GM21717 (cell line): ENCODE data around the gene JARID2.
"Not testable (repeated sequence)": the region's sequence is repeated elsewhere in the genome, so short reads cannot be mapped to it uniquely, and the experiment has no call there.

ENCODE experiments used
- ATAC-seq: cut with Tn5 transposase; IDR thresholded peaks from one replicate; pipeline ENCODE4 v1.9.1; 2021; ENCODE audit warnings: mild to moderate bottlenecking, moderate library complexity; ENCODE audit not compliant: unreplicated experiment

Gene JARID2

GRCh38 chr6:15527838-15528617, 282.2 kb downstream of the JARID2 start:
- ATAC-seq = no peak

GRCh38 chr6:15528870-15529269, 283.0 kb downstream of the JARID2 start:
- no peak for ATAC-seq

- ATAC-seq = no peak
Measured at GRCh38 chr6:15530411-15530810, 284.5 kb downstream of the JARID2 start.

- ATAC-seq = no peak
Measured at GRCh38 chr6:15531973-15532372, 286.1 kb downstream of the JARID2 start.

- no peak for ATAC-seq
Measured at GRCh38 chr6:15533379-15534026, 287.6 kb downstream of the JARID2 start.

- no peak for ATAC-seq
Measured at GRCh38 chr6:15534974-15535373, 289.1 kb downstream of the JARID2 start.

GRCh38 chr6:15535495-15536197, 289.8 kb downstream of the JARID2 start:
- ATAC-seq = no peak

- ATAC-seq = no peak
Measured at GRCh38 chr6:15536198-15536955, 290.5 kb downstream of the JARID2 start.

- ATAC-seq = no peak
Measured at GRCh38 chr6:15538106-15538505, 292.2 kb downstream of the JARID2 start.

- ATAC-seq = no peak
Measured at GRCh38 chr6:15538766-15539495, 293.1 kb downstream of the JARID2 start.

GRCh38 chr6:15539722-15540270, 293.9 kb downstream of the JARID2 start:
- ATAC-seq = no peak

- ATAC-seq = not testable (repeated sequence)
Measured at GRCh38 chr6:15543332-15543917, 297.6 kb downstream of the JARID2 start.

- no peak for ATAC-seq
Measured at GRCh38 chr6:15544321-15544900, 298.5 kb downstream of the JARID2 start.

GRCh38 chr6:15546591-15546990, 300.7 kb downstream of the JARID2 start:
- no peak for ATAC-seq

GRCh38 chr6:15547400-15547799, 301.5 kb downstream of the JARID2 start:
- ATAC-seq = no peak

- ATAC-seq = no peak
Measured at GRCh38 chr6:15549371-15549770, 303.5 kb downstream of the JARID2 start.

- ATAC-seq = no peak
Measured at GRCh38 chr6:15550546-15551123, 304.8 kb downstream of the JARID2 start.

GRCh38 chr6:15551262-15551661, 305.4 kb downstream of the JARID2 start:
- ATAC-seq = no peak

- no peak for ATAC-seq
Measured at GRCh38 chr6:15551798-15552197, 305.9 kb downstream of the JARID2 start.
